Upper lobe of left lung (tissue), 6 donors: ENCODE measurements around the gene CST9L. TPM values are rescaled to one million over a fixed set of nuclear protein-coding genes. Genes with fewer than 3 reads are reported as not detected.

Source experiments
- ATAC-seq, 2 donors: fragments of 200-7000 bp; cut with Tn5 transposase; one replicate each; pipeline ENCODE4 v1.9.1; 2022; ENCODE audit warnings: mild to moderate bottlenecking in 2 of 2, moderate library complexity in 2 of 2; ENCODE audit not compliant: low FRiP score in 2 of 2
- DNase-seq, 2 donors: peaks; one replicate each; pipeline ENCODE4 v3.0.0-alpha.2; 2019 to 2020
- H3K27ac ChIP-seq, 4 donors: fragments of 200-600 bp; sonication (generic); one replicate each; pipeline ENCODE4 v1.5.1; 2016 to 2019
- H3K27me3 ChIP-seq, 4 donors: fragments of 200-600 bp; sonication (generic); one replicate each; pipeline ENCODE4 v1.5.1; 2017 to 2019
- H3K36me3 ChIP-seq, 4 donors: fragments of 200-600 bp; sonication (generic); one replicate each; pipeline ENCODE4 v1.5.1; 2016 to 2019
- H3K4me1 ChIP-seq, 4 donors: fragments of 200-600 bp; sonication (generic); one replicate each; pipeline ENCODE4 v1.5.1; 2018 to 2019
- H3K4me3 ChIP-seq, 4 donors: fragments of 200-600 bp; sonication (generic); one replicate each; pipeline ENCODE4 v1.5.1; 2017 to 2019; ENCODE audit warnings: mild to moderate bottlenecking in 2 of 4, moderate library complexity in 1 of 4
- H3K9me3 ChIP-seq, 4 donors: fragments of 200-600 bp; sonication (generic); one replicate each; pipeline ENCODE4 v1.5.1; 2018 to 2019
- CTCF ChIP-seq, 6 experiments: fragments of 450-650 bp in 4 of 6; fragments of 200-600 bp in 2 of 6; sonication (generic) in 2 of 6; IDR thresholded peaks; one replicate each; pipeline ENCODE4 v1.5.1; 2016 to 2019; ENCODE audit warnings: antibody characterized with exemption in 6 of 6
- EP300 ChIP-seq, 4 donors: sonication (generic); formaldehyde crosslinking; IDR thresholded peaks; one replicate each; pipeline ENCODE4 v1.5.1; 2017; ENCODE audit warnings: antibody characterized with exemption in 4 of 4, control low read depth in 2 of 4
- POLR2A ChIP-seq, 4 donors: fragments of 450-650 bp; IDR thresholded peaks; one replicate each; pipeline ENCODE4 v1.5.1; 2016 to 2017; ENCODE audit warnings: antibody characterized with exemption in 4 of 4, mild to moderate bottlenecking in 2 of 4
- POLR2AphosphoS5 ChIP-seq, 2 donors: sonication (generic); formaldehyde crosslinking; IDR thresholded peaks; one replicate each; pipeline ENCODE4 v1.5.1; 2017; ENCODE audit warnings: antibody characterized with exemption in 2 of 2
- WGBS, 2 donors: methylation state at CpG; one replicate each; pipeline ENCODE4 v1.1.5; 2017 to 2018; 5-methylcytosine and 5-hydroxymethylcytosine counted together
- total RNA-seq, 6 donors: library from RNA; depleted of rRNA in 4 of 6; stranded (reverse); fragments of >200 nt in 4 of 6; gene quantifications; one replicate each; pipeline versions ENCODE4 v1.1.0 to v1.2.1, GENCODE V29; 2016 to 2021
- donor health status: DM: no; HTN: no; CAD: no; lungs with moderate emphysema.
- donor health status: DM: no; HTN: yes; CAD: no; lungs with severe emphysema.

Gene CST9L
- total RNA-seq, 6 donors from 2014 or later, result not detected

- 76 to 78% methylated on average over 6 of the region's 6 CpGs for WGBS, 2 donors
- no peaks in the 10 kb centered on the region for H3K36me3 ChIP-seq
- no peaks in the 10 kb centered on the region for H3K9me3 ChIP-seq
- no peak overlapping the region for H3K27ac ChIP-seq
- H3K27me3 ChIP-seq, result no peaks in the 10 kb centered on the region
- DNase-seq (no peak), ATAC-seq (no peak)
- H3K4me1 ChIP-seq, result no peaks in the 10 kb centered on the region
- no peak for TF ChIP-seq POLR2AphosphoS5 (IDR thresholded peaks at IDR 0.05)
- TF ChIP-seq CTCF (IDR thresholded peaks at IDR 0.05), result no peak
- no peak for TF ChIP-seq EP300 (IDR thresholded peaks at IDR 0.05)
- TF ChIP-seq POLR2A (IDR thresholded peaks at IDR 0.05), result no peak
- no peak overlapping the region for H3K4me3 ChIP-seq
These were observed 48.7 kb downstream of the CST9L start for GRCh38 chr20:23519556-23519955.

GRCh38 chr20:23517719-23518118, 50.6 kb downstream of the CST9L start:
- Histone ChIP-seq H3K36me3 (no peaks in the 10 kb centered on the region), H3K27ac (no peak overlapping the region), H3K4me1 (no peaks in the 10 kb centered on the region), H3K27me3 (no peaks in the 10 kb centered on the region), H3K9me3 (no peaks in the 10 kb centered on the region), H3K4me3 (no peak overlapping the region)
- DNase-seq, result no peak
- WGBS, 2 donors, result 79 to 81% methylated on average over 4 of the region's 4 CpGs
- no peak for TF ChIP-seq POLR2A (IDR thresholded peaks at IDR 0.05)
- no peak for ATAC-seq

GRCh38 chr20:23515250-23515939, 52.9 kb downstream of the CST9L start:
- ATAC-seq, result no peak
- 81 to 85% methylated on average over 5 of the region's 5 CpGs for WGBS, 2 donors
- Histone ChIP-seq H3K4me1 (no peaks in the 10 kb centered on the region), H3K27me3 (no peaks in the 10 kb centered on the region), H3K36me3 (no peaks in the 10 kb centered on the region), H3K4me3 (no peak overlapping the region), H3K27ac (no peak overlapping the region), H3K9me3 (no peaks in the 10 kb centered on the region)
- no peak for DNase-seq
- TF ChIP-seq POLR2AphosphoS5 (IDR thresholded peaks at IDR 0.05) (no peak), POLR2A (IDR thresholded peaks at IDR 0.05) (no peak), CTCF (IDR thresholded peaks at IDR 0.05) (no peak)

GRCh38 chr20:23514848-23515247, 53.4 kb downstream of the CST9L start:
- no peaks in the 10 kb centered on the region for H3K4me1 ChIP-seq
- no peaks in the 10 kb centered on the region for H3K9me3 ChIP-seq
- H3K27ac ChIP-seq, result no peak overlapping the region
- DNase-seq, result no peak
- no peaks in the 10 kb centered on the region for H3K36me3 ChIP-seq
- TF ChIP-seq EP300 (IDR thresholded peaks at IDR 0.05), result no peak
- no peak for TF ChIP-seq CTCF (IDR thresholded peaks at IDR 0.05)
- TF ChIP-seq POLR2A (IDR thresholded peaks at IDR 0.05), result no peak
- TF ChIP-seq POLR2AphosphoS5 (IDR thresholded peaks at IDR 0.05), result no peak
- no peak overlapping the region for H3K4me3 ChIP-seq
- no peak for ATAC-seq
- 45 to 59% methylated on average over 1 of the region's 1 CpG for WGBS, 2 donors
- no peaks in the 10 kb centered on the region for H3K27me3 ChIP-seq

Other genes with a start within 250 kb of the CST9L start
- 10 to 100 TPM in 5 of 6 donors, 1 to 10 TPM in 1; 7.3 to 39.4 (median 17.9) TPM for gene NXT1, start 217.7 kb downstream of the CST9L start, total RNA-seq
- 10 to 100 TPM; 14.1 to 32.5 (median 25.6) TPM for gene GZF1, start 206.3 kb downstream of the CST9L start, total RNA-seq
- gene NAPB, start 147.0 kb downstream of the CST9L start, total RNA-seq, result 10 to 100 TPM in 5 of 6 donors, 1 to 10 TPM in 1; 9.7 to 27.7 (median 11.1) TPM
- gene CSTL1, start 128.8 kb downstream of the CST9L start, total RNA-seq, result not detected
- not detected for gene CST11, start 115.6 kb downstream of the CST9L start, total RNA-seq
- not detected for gene CST8, start 77.4 kb downstream of the CST9L start, total RNA-seq
- gene CST9, start 37.4 kb upstream of the CST9L start, total RNA-seq, result not detected
- 1,000 to 10,000 TPM in 3 of 6 donors, 100 to 1,000 TPM in 3; 201 to 1,402 (median 970) TPM for gene CST3, start 69.5 kb upstream of the CST9L start, total RNA-seq
- gene CST4, start 120.6 kb upstream of the CST9L start, total RNA-seq, result not detected
- not detected for gene CST1, start 182.5 kb upstream of the CST9L start, total RNA-seq